IPS-20b (cell line): Measurements from ENCODE around the gene ZNF564.
"Not testable (repeated sequence)": the region's sequence is repeated elsewhere in the genome, so short reads cannot be mapped to it uniquely, and the experiment has no call there.

Source experiments
- H3K27ac ChIP-seq: one replicate; pipeline ENCODE4 v1.5.1; 2013; ENCODE audit warnings: low read length
- H3K27me3 ChIP-seq: 2 replicates; pipeline ENCODE4 v1.6.1; 2013; ENCODE audit warnings: mild to moderate bottlenecking, low read length, inconsistent platforms; ENCODE audit not compliant: insufficient read depth
- H3K36me3 ChIP-seq: 2 replicates; pipeline ENCODE4 v1.6.1; 2013; ENCODE audit warnings: low read depth, mild to moderate bottlenecking, inconsistent platforms, low read length, moderate library complexity; ENCODE audit not compliant: insufficient read depth
- H3K4me1 ChIP-seq: 2 replicates; pipeline ENCODE4 v1.6.1; 2013; ENCODE audit warnings: mild to moderate bottlenecking, control low read depth, inconsistent platforms, low read length, moderate library complexity; ENCODE audit not compliant: insufficient read depth
- H3K4me3 ChIP-seq: 2 replicates; pipeline ENCODE4 v1.5.1; 2013; ENCODE audit warnings: mild to moderate bottlenecking, low read length, inconsistent platforms
- H3K9ac ChIP-seq: 2 replicates; pipeline ENCODE4 v1.6.1; 2013; ENCODE audit warnings: low read depth, mild to moderate bottlenecking, inconsistent platforms, low read length, moderate library complexity
- H3K9me3 ChIP-seq: 2 replicates; pipeline ENCODE4 v1.6.1; 2013; ENCODE audit warnings: mild to moderate bottlenecking, low read depth, low read length, inconsistent platforms; ENCODE audit not compliant: insufficient read depth

The ZNF564 gene

DNA sequence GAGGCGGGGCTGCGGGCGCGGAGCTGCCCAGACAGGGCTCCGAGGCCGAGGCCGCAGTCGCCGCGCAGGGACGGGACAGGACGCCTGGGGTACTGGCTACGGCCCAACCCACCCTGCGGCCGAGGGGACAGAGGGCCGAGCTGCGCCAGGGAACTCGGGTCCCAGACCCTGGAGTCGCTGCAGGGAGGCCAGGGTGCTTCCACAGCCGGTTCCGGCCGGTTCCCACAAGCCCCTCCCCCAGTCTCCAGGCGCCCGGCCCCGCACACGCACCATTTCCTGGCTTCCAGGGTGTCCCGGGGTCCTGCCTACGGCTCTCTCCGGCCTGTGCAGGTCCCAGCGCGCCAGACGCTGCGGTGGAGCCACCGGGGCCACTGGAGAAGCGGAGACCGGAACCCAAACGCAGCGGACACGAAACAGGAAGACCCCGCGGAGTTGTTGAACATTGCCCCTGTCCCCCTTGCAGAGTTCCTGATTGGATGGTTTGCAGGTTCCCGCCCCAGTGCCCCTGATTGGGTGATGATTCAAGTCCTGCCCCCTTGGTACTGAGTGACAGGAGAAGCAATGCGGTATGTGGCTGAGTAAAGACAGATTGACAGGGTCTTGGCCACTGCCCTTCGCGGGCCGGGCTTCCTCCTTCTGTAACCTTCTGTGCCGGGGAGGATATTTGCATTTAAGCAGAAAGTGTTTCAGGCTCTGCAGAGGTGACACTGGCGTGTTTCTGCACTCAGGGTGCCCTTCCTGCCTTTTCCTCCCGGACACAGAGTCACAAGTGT, at the start of gene ZNF564:
Gene ZNF564, minus strand, starts transcription at position 423 of the 773 bp plus-strand sequence. Its CDS starts 150 bp downstream, at position 273.
- Histone ChIP-seq H3K36me3 (no peaks in the 10 kb centered on the region), H3K4me1 (no peaks in the 10 kb centered on the region), H3K27ac (peak within 1 kb of the TSS; percentile 72), H3K27me3 (no peaks in the 10 kb centered on the region), H3K9ac (peak within 1 kb of the TSS; percentile 92), H3K9me3 (no peaks in the 10 kb centered on the region), H3K4me3 (peak within 1 kb of the TSS; percentile 93)

- H3K27ac ChIP-seq = no peak overlapping the region
- H3K36me3 ChIP-seq = no peaks in the 10 kb centered on the region
- H3K9ac ChIP-seq = no peak overlapping the region
- H3K4me3 ChIP-seq = no peak overlapping the region
- H3K4me1 ChIP-seq = no peaks in the 10 kb centered on the region
- no peaks in the 10 kb centered on the region for H3K9me3 ChIP-seq
- no peaks in the 10 kb centered on the region for H3K27me3 ChIP-seq
These were observed 46.3 kb upstream of the ZNF564 start for GRCh38 chr19:12597594-12597993.

DNA sequence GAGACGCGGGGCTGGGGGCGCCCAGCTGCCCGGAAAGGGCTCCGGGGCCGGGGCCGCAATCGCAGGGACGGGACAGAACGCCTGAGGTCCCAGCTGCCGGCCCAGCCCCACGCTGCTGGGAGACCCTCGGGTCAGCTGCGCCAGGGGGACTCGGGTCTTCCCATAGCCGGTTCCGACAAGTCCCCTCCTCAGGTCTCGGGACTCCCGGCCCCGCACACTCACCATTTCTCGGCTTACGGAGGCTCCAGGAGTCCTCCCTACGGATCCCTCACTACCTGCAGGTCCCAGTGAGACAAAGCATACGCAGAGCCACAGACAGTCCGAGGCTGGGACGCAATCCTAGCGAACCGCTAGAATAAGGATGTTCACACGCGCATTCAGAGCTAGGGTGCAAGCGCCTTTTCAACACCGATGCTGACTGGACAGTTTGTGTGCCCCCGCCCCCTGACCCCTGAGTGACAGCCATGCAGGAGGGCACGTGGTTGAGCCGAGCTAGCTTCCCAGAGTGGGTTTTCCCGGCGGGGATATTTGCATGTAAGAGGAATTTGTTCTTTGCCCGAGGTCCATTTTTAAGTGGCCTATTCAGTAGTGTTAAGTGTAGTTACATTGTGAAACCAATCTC, 45.8 kb upstream of the ZNF564 start:
- no peaks in the 10 kb centered on the region for H3K9me3 ChIP-seq
- H3K36me3 ChIP-seq = no peaks in the 10 kb centered on the region
- no peaks in the 10 kb centered on the region for H3K4me1 ChIP-seq
- no peaks in the 10 kb centered on the region for H3K27me3 ChIP-seq
- H3K27ac ChIP-seq = no peak overlapping the region
- H3K9ac ChIP-seq = no peak overlapping the region
- no peak overlapping the region for H3K4me3 ChIP-seq

GRCh38 chr19:12596485-12596884, 45.2 kb upstream of the ZNF564 start:
- Histone ChIP-seq H3K27ac (no peak overlapping the region), H3K9ac (no peak overlapping the region), H3K4me1 (no peaks in the 10 kb centered on the region), H3K27me3 (no peaks in the 10 kb centered on the region), H3K9me3 (no peaks in the 10 kb centered on the region), H3K4me3 (no peak overlapping the region), H3K36me3 (no peaks in the 10 kb centered on the region)

- peaks cover 41% of the 10 kb centered on the region for H3K36me3 ChIP-seq
- no peaks in the 10 kb centered on the region for H3K27me3 ChIP-seq
- no peak overlapping the region for H3K27ac ChIP-seq
- H3K9ac ChIP-seq = no peak overlapping the region
- H3K4me1 ChIP-seq = no peaks in the 10 kb centered on the region
- H3K4me3 ChIP-seq = no peak overlapping the region
- H3K9me3 ChIP-seq = peaks cover 36% of the 10 kb centered on the region
These were observed 29.8 kb upstream of the ZNF564 start for GRCh38 chr19:12581100-12581499.

- H3K27me3 ChIP-seq = no peaks in the 10 kb centered on the region
- no peak overlapping the region for H3K4me3 ChIP-seq
- peaks cover 36% of the 10 kb centered on the region for H3K9me3 ChIP-seq
- H3K9ac ChIP-seq = no peak overlapping the region
- no peak overlapping the region for H3K27ac ChIP-seq
- no peaks in the 10 kb centered on the region for H3K4me1 ChIP-seq
- H3K36me3 ChIP-seq = peaks cover 41% of the 10 kb centered on the region
These were observed 29.0 kb upstream of the ZNF564 start for GRCh38 chr19:12580180-12580694.

- H3K36me3 ChIP-seq = peaks cover 41% of the 10 kb centered on the region
- no peak overlapping the region for H3K4me3 ChIP-seq
These were observed 27.4 kb upstream of the ZNF564 start for GRCh38 chr19:12578641-12579040.

GRCh38 chr19:12574036-12574435, 22.8 kb upstream of the ZNF564 start:
- Histone ChIP-seq H3K4me3 (no peak overlapping the region), H3K27ac (no peak overlapping the region), H3K4me1 (no peaks in the 10 kb centered on the region)

More at GRCh38 chr19:12578641-12579040, 27.4 kb upstream of the ZNF564 start:
- Histone ChIP-seq H3K4me1 (no peaks in the 10 kb centered on the region), H3K27me3 (no peaks in the 10 kb centered on the region), H3K27ac (no peak overlapping the region), H3K9ac (no peak overlapping the region), H3K9me3 (peaks cover 36% of the 10 kb centered on the region)

GRCh38 chr19:12567951-12568350, 16.7 kb upstream of the ZNF564 start:
- Histone ChIP-seq H3K9me3 (no peaks in the 10 kb centered on the region), H3K4me1 (no peaks in the 10 kb centered on the region), H3K4me3 (no peak overlapping the region), H3K36me3 (no peaks in the 10 kb centered on the region), H3K9ac (no peak overlapping the region), H3K27ac (no peak overlapping the region), H3K27me3 (no peaks in the 10 kb centered on the region)

More at GRCh38 chr19:12574036-12574435, 22.8 kb upstream of the ZNF564 start:
- Histone ChIP-seq H3K9me3 (no peaks in the 10 kb centered on the region), H3K36me3 (peaks cover 11% of the 10 kb centered on the region; the same call in 1 of the 2 replicates), H3K27me3 (no peaks in the 10 kb centered on the region), H3K9ac (no peak overlapping the region)

GRCh38 chr19:12566380-12566779, 15.1 kb upstream of the ZNF564 start:
- H3K27me3 ChIP-seq, H3K36me3 ChIP-seq, H3K4me3 ChIP-seq, H3K27ac ChIP-seq, H3K9me3 ChIP-seq, H3K4me1 ChIP-seq, H3K9ac ChIP-seq: not testable (repeated sequence)

- Histone ChIP-seq H3K27ac (no peak overlapping the region), H3K36me3 (no peaks in the 10 kb centered on the region), H3K4me3 (no peak overlapping the region), H3K27me3 (0 out of 2 replicates have a peak, but pooled peaks cover 9% of the 10 kb centered on the region), H3K9ac (no peak overlapping the region), H3K4me1 (no peaks in the 10 kb centered on the region), H3K9me3 (no peaks in the 10 kb centered on the region)
These were observed 12.9 kb upstream of the ZNF564 start for GRCh38 chr19:12564016-12564664.
